ENCODE results near the gene PRPF19. TPM values are rescaled to one million over a fixed set of nuclear protein-coding genes. Genes with fewer than 3 reads are reported as not detected.

PRPF19 gene
- total and polyA plus RNA-seq, 2 of the 8 experiments (the other 6 are each of a cell fraction or from before 2014, with no cell fraction given) = 107 to 141 TPM

- CTCF ChIA-PET (ENCODE audit: partially characterized antibody) = interaction anchor here (0.6 to 23.0 kb wide), 37 partner anchors 8 to 457 kb away, joined by 3 to 522 read pairs (median 4); partner anchors contain the start of genes PTGDR2, TMEM109 and ZP1
- no peak overlapping the region for H2BK15ac ChIP-seq (ENCODE audit: low read length)
- H2BK20ac ChIP-seq (ENCODE audit: low read length) = no peak overlapping the region
- POLR2A ChIA-PET (ENCODE audit: partially characterized antibody) = interaction anchor here (1.5 to 1.6 kb wide), 3 partner anchors 10 to 49 kb away, joined by 3 to 8 read pairs (median 4); no protein-coding TSS in a partner anchor
- WGBS, 2 experiments (ENCODE audit: extremely low coverage in 1 of 2, insufficient coverage in 1 of 2, insufficient read length in 1 of 2, insufficient replicate concordance in 2 of 2, low coverage in 1 of 2, low lambda C conversion rate in 2 of 2, missing lambda C conversion rate in 1 of 2) = 66% methylated on average over 4 of the region's 4 CpGs; no CpG with 5 or more reads in 1 of the 2 experiments
- TF ChIP-seq EZH2 (IDR thresholded peaks at IDR 0.05; ENCODE audit: low read depth, low read length, severe bottlenecking) (no peak), E2F6 (IDR thresholded peaks at IDR 0.05) (no peak), POLR2AphosphoS5 (IDR thresholded peaks at IDR 0.05; ENCODE audit: low read depth, low read length) (no peak), SAP30 (IDR thresholded peaks at IDR 0.05; ENCODE audit: insufficient read depth, insufficient replicate concordance, low read length) (no peak), SIX5 (IDR thresholded peaks at IDR 0.05; ENCODE audit: low read depth, low read length) (no peak), TAF1 (IDR thresholded peaks at IDR 0.05; ENCODE audit: low read depth, low read length) (no peak), RFX5 (IDR thresholded peaks at IDR 0.05; ENCODE audit: borderline replicate concordance, low read depth, low read length) (no peak), TAF7 (optimal IDR thresholded peaks at IDR 0.05; ENCODE audit: borderline replicate concordance, low read depth, low read length) (no peak), TEAD4 (IDR thresholded peaks at IDR 0.05; ENCODE audit: low read depth, low read length) (no peak), GTF2F1 (IDR thresholded peaks at IDR 0.05; ENCODE audit: borderline replicate concordance, low read depth, low read length) (no peak)
- H3K27ac ChIP-seq (ENCODE audit: low read depth, low read length) = no peak overlapping the region
- H3K23me2 ChIP-seq (ENCODE audit: low read depth, low read length) = no peaks in the 10 kb centered on the region
- no peak overlapping the region for H2AK5ac ChIP-seq (ENCODE audit: low read depth, low read length)
- no peak overlapping the region for H4K5ac ChIP-seq (ENCODE audit: insufficient read length, low read depth, low read length)
- H2AFZ ChIP-seq (ENCODE audit: low read length) = no peak overlapping the region
- no peak overlapping the region for H3K23ac ChIP-seq (ENCODE audit: insufficient read length)
- peaks cover 9% of the 10 kb centered on the region for H3K79me1 ChIP-seq (ENCODE audit: low read depth, low read length)
- DNase-seq (ENCODE audit: low read depth in 1 of 2, low spot score in 2 of 2) (no peak), FAIRE-seq (no peak)
- peaks cover under 1 to 6% (median under 1%) of the 10 kb centered on the region in 4 experiments; a peak in 3 of 7 replicates for H3K4me1 ChIP-seq (replicated peaks in 1 of 4; ENCODE audit: control insufficient read depth in 3 of 4, insufficient read depth in 4 of 4, low read length in 3 of 4)
- H3K18ac ChIP-seq (ENCODE audit: extremely low read depth, low read length) = no peak overlapping the region
- no peak overlapping the region for H4K8ac ChIP-seq (ENCODE audit: extremely low read depth, insufficient read depth, low read length)
- H3K14ac ChIP-seq (ENCODE audit: insufficient read length) = no peak overlapping the region
- no peak overlapping the region for H3K4me3 ChIP-seq (ENCODE audit: extremely low read depth in 1 of 4, insufficient read depth in 2 of 4, low read depth in 3 of 4, low read length in 4 of 4)
- H3K36me3 ChIP-seq (ENCODE audit: control insufficient read depth in 2 of 4, insufficient read depth in 4 of 4, low read length in 3 of 4) = peaks cover 34 to 81% (median 74%) of the 10 kb centered on the region in 4 experiments
- H4K20me1 ChIP-seq (replicated peaks in 1 of 2; ENCODE audit: control insufficient read depth in 1 of 2, insufficient read depth in 2 of 2, low read length in 2 of 2) = peaks cover 10 to 30% of the 10 kb centered on the region in 2 experiments
- H3K4me2 ChIP-seq (ENCODE audit: insufficient read depth in 1 of 2, low read depth in 2 of 2, low read length in 2 of 2) = no peak overlapping the region
- no peak overlapping the region for H2BK12ac ChIP-seq (ENCODE audit: low read depth, low read length)
- H3K4ac ChIP-seq (replicated peaks; ENCODE audit: insufficient read length, low read depth, low read length) = no peak overlapping the region
- no peak overlapping the region for H4K91ac ChIP-seq (replicated peaks; ENCODE audit: insufficient read length, low read length)
- H3K79me2 ChIP-seq (ENCODE audit: control insufficient read depth in 1 of 2, insufficient read depth in 2 of 2, low read length in 2 of 2) = peaks cover 13 to 30% of the 10 kb centered on the region in 2 experiments
- no peak overlapping the region for H2BK120ac ChIP-seq (replicated peaks; ENCODE audit: low read depth, low read length)
- H3K9ac ChIP-seq (replicated peaks in 1 of 4; ENCODE audit: extremely low read depth in 1 of 4, low read depth in 3 of 4, low read length in 3 of 4) = no peak overlapping the region
- H3K27me3 ChIP-seq (replicated peaks in 1 of 4; ENCODE audit: control insufficient read depth in 3 of 4, extremely low read depth in 1 of 4, insufficient read depth in 3 of 4, low read length in 3 of 4) = no peaks in the 10 kb centered on the region
- H2BK5ac ChIP-seq (ENCODE audit: low read depth, low read length) = no peak overlapping the region
- no peaks in the 10 kb centered on the region for H3K9me3 ChIP-seq (ENCODE audit: insufficient read depth in 2 of 2, low read depth in 1 of 2, low read length in 1 of 2)
- no peak overlapping the region for H3K56ac ChIP-seq (replicated peaks; ENCODE audit: insufficient read length, low read depth, low read length)
Measured at GRCh38 chr11:60899977-60900376, 6.4 kb downstream of the PRPF19 start.
